ENCODE data around the gene PPM1D. TPM values are rescaled to one million over a fixed set of nuclear protein-coding genes. Genes with fewer than 3 reads are reported as not detected.
"Not testable (repeated sequence)": the region's sequence is repeated elsewhere in the genome, so short reads cannot be mapped to it uniquely, and the experiment has no call there.

The PPM1D gene
- total RNA-seq: 10 to 100 TPM; 11.6 to 12.9 TPM

DNA sequence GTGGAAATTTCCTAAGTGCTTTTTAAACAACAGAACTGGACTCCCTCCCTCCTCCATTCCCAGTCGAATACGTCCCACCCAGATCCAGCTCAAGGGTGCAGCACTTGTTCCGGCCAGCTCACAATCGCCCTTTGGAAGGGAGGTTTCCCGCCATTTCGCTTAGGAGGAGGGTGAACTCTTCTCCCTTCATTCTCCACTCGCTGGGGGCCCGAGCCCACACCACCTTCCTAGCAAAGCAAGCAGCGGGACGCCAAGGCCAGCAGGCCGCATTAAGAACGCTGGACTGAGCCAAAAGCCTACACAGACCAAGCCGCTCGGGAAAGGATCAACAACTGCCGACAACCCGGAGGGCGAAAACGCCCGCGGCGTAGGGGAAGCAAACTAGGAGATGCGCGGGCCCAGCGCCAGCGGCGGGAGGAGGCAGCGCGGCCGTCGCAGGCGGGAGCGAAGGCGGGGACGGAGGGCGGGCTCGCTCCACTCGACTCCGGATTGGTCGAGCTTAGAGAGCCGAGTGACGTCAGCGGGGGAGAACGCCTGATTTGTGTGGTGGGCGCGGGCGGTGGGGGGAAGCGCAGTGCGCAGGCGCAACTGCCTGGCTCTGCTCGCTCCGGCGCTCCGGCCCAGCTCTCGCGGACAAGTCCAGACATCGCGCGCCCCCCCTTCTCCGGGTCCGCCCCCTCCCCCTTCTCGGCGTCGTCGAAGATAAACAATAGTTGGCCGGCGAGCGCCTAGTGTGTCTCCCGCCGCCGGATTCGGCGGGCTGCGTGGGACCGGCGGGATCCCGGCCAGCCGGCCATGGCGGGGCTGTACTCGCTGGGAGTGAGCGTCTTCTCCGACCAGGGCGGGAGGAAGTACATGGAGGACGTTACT lies at the start of gene PPM1D:
TSS of gene PPM1D (plus strand) at position 574 of the 870 bp plus-strand sequence. CDS start at position 796, 222 bp downstream.
- Mint-ChIP-seq H3K4me1 (peaks cover 22% of the 10 kb centered on the region), H3K27me3 (no peaks in the 10 kb centered on the region), H3K9me3 (no peaks in the 10 kb centered on the region), H3K27ac (peak within 1 kb of the TSS; percentile 98), H3K4me3 (peak within 1 kb of the TSS; percentile 93), H3K36me3 (peaks cover 4% of the 10 kb centered on the region)
- peak; percentile 99 for DNase-seq

DNA sequence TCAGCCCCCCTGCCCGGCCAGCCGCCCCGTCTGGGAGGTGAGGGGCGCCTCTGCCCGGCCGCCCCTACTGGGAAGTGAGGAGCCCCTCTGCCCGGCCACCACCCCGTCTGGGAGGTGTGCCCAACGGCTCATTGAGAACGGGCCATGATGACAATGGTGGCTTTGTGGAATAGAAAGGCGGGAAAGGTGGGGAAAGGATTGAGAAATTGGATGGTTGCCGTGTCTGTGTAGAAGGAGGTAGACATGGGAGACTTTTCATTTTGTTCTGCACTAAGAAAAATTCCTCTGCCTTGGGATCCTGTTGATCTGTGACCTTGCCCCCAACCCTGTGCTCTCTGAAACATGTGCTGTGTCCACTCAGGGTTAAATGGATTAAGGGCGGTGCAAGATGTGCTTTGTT lies 47.7 kb upstream of the PPM1D start:
- DNase-seq, H3K27ac Mint-ChIP-seq, H3K4me3 Mint-ChIP-seq, H3K27me3 Mint-ChIP-seq, H3K4me1 Mint-ChIP-seq, H3K9me3 Mint-ChIP-seq, H3K36me3 Mint-ChIP-seq: not testable (repeated sequence)

DNA sequence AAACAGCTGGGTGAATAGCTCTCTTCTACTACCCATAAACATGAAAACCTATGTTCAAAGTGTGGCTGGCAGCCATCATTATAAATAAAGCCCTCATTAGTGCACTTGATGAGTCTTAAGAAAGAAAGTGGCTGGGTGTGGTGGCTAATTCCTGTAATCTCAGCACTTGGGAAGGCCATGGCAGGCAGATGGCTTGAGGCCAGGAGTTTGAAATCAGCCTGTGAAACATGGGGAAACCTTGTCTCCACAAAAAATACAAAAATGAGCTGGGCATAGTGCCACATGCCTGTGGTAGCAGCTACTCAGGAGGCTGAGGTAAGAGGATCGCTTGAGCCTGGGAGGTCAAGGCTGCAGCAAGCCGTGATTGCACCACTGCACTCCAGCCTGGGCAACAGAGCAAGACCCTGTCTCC lies 45.6 kb upstream of the PPM1D start:
- Mint-ChIP-seq H3K36me3 (peaks cover 2% of the 10 kb centered on the region), H3K27ac (no peak overlapping the region), H3K9me3 (peaks cover 7% of the 10 kb centered on the region)

DNA sequence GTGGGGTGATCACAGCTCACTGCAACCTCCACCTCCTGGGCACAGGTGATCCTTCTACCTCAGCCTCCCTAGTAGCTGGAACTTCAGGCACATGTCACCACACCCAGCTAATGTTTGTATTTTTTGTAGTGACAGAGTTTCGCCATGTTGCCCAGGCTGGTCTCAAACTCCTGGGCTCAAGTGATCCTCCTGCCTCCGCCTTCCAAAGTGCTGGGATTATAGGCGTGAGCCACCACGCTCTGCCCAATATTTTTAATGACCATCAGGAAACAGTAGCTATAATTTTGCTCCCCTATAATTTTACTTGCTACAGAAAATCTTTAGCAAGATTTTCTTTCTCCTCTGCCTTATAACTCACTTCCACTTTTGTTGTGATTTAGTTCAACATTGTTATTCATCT lies 44.2 kb upstream of the PPM1D start:
- Mint-ChIP-seq H3K9me3 (peaks cover 7% of the 10 kb centered on the region), H3K27me3 (no peaks in the 10 kb centered on the region), H3K4me1 (no peaks in the 10 kb centered on the region), H3K4me3 (no peak overlapping the region), H3K27ac (no peak overlapping the region), H3K36me3 (peaks cover 2% of the 10 kb centered on the region)
- no peak for DNase-seq

More for the DNA sequence above, 45.6 kb upstream of the PPM1D start:
- no peaks in the 10 kb centered on the region for H3K4me1 Mint-ChIP-seq
- no peak overlapping the region for H3K4me3 Mint-ChIP-seq
- H3K27me3 Mint-ChIP-seq: no peaks in the 10 kb centered on the region
- DNase-seq: no peak

DNA sequence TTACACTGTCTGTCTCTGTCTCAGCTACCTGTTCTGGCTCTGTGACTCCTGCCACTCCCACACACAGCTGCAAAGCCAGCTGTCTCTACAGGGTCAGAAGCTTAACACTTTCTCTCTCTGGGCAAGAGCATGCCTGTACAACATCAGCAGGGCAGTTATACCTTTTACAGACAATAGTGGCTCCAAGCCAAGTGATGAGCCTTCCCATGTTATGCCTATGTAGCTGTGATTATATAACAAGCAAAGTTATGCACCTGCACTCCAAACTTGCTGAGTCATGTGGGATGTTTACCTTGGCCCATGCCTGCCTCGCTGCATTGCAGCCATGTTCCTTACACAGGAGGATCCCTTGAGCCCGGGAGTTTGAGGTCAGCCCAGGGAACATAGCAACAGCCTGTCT lies 42.2 kb upstream of the PPM1D start:
- Mint-ChIP-seq H3K4me3 (no peak overlapping the region), H3K9me3 (peaks cover 7% of the 10 kb centered on the region), H3K27ac (no peak overlapping the region), H3K36me3 (peaks cover 2% of the 10 kb centered on the region), H3K4me1 (no peaks in the 10 kb centered on the region), H3K27me3 (no peaks in the 10 kb centered on the region)
- no peak for DNase-seq

DNA sequence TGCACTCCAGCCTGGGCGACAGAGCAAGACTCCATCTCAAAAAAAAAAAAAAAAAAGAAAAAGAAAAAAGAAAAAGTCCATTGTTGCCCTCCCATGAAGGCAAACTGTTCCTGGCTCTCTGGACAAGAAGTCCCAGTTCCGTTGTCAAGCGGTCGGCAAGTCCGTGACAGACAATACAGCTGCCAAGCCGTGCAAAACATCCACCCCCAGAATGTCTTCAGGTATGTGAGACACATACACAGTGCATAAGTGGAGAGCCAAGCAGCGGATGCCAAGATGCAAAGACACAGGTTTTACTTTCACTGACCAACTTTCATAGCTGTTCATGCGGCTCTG lies 40.4 kb upstream of the PPM1D start:
- Mint-ChIP-seq H3K9me3 (peaks cover 7% of the 10 kb centered on the region), H3K4me1 (no peaks in the 10 kb centered on the region), H3K4me3 (no peak overlapping the region), H3K27ac (no peak overlapping the region), H3K36me3 (no peaks in the 10 kb centered on the region), H3K27me3 (no peaks in the 10 kb centered on the region)
- no peak for DNase-seq

DNA sequence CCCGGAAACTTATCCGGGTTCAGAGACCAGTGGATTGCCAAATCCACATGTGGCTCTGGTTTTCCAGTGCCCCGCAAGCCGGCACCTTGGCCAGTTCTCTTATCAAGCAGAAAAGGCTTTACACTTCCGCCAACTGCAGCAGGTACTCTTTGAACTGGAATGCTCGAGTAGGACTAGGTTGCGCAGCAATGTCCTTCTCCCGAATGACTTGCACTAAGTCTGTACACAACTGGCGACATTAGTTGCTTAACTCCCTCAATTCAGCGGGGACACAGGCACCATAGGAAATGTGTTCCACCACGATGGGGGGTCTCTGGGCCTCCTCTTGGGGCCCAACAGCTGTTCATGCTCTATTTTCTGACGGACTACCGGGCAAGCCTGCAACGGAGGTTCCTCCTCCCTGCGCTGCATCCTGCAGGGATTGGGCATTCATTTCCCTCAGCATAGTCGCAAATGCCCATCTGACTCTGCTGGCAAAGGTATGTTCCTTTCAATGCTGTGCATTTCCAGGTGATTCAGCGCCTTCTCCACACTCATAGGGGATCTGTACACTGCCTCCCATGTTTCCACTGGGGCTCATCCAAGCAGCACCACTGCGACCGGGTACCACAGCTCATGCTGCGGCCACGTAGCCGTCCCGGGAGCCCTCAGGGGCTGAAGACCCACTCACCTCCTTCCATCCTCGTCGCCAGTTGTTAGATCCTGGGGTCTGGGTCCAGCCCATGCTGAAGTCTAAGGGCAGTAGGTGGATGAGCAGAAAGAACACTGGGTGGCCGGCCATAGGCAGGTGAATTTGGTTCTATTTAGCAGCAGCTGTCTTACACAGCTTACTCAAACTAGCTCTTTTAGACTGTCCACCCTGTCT lies 39.8 kb upstream of the PPM1D start:
- no peaks in the 10 kb centered on the region for H3K4me1 Mint-ChIP-seq
- no peak overlapping the region for H3K4me3 Mint-ChIP-seq
- H3K27me3 Mint-ChIP-seq: no peaks in the 10 kb centered on the region
- H3K9me3 Mint-ChIP-seq: peaks cover 7% of the 10 kb centered on the region
- H3K27ac Mint-ChIP-seq: no peak overlapping the region
- no peak for DNase-seq
- H3K36me3 Mint-ChIP-seq: no peaks in the 10 kb centered on the region

DNA sequence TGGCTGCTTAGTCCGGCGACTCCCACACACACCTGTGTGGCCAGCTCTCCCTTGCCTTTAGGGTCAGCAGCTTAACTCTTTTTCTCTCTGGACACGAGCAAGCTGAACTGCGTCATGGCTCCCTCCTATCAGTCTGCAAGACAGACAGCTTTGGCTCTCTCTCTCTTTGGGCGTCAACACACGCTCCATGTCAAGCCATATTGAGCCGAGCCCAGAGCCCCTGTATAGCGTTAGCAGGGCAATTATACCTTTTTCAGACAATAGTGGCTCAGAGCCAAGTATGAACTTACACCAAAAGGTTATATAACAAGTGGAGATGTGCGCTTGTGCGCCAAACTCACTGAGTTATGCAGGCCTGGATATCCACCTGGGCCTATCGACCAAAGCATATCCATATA lies 39.1 kb upstream of the PPM1D start:
- H3K4me1 Mint-ChIP-seq: no peaks in the 10 kb centered on the region
- no peaks in the 10 kb centered on the region for H3K36me3 Mint-ChIP-seq
- peaks cover 7% of the 10 kb centered on the region for H3K9me3 Mint-ChIP-seq
- H3K27me3 Mint-ChIP-seq: no peaks in the 10 kb centered on the region
- no peak overlapping the region for H3K27ac Mint-ChIP-seq
- H3K4me3 Mint-ChIP-seq: no peak overlapping the region
- no peak for DNase-seq

DNA sequence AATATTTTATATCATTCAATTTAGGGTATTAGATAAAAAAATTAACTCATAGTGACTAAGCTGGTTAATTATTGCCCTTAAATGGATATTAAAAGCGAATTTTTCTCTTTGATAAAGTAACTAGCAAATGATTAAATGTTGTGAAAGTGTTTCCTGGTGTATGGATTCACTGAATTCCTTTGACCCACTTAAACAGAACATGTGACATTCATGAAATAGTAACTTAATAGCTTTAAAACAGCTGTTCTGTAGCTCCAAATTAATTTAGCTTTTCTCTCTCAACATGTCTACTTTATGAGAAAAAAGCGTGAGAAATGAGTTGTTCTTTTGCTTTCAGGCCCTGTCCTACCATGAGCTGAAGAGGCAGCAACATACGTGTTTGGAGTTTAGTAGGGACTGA lies 37.6 kb upstream of the PPM1D start:
- Mint-ChIP-seq H3K36me3 (no peaks in the 10 kb centered on the region), H3K27me3 (no peaks in the 10 kb centered on the region), H3K27ac (no peak overlapping the region), H3K4me1 (no peaks in the 10 kb centered on the region), H3K9me3 (peaks cover 3% of the 10 kb centered on the region), H3K4me3 (no peak overlapping the region)
- DNase-seq: no peak

DNA sequence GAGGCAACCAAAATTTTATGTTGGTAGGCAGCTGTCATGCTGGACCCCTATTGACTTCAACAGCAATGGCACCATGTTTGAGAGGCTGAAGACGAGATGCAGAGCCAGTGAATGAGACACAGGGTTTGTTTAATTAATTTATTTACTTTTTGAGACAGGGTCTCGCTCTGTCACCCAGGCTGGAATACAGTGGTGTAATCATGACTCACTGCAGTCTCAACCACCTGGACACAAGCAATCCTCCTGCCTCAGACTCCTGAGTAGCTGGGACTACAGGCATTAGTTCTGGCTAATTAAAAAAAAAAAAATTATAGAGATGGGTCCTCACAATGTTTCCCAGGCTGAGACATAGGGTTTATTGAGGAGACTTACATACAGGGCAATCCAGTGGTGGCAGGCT lies 36.2 kb upstream of the PPM1D start:
- DNase-seq: no peak
- Mint-ChIP-seq H3K9me3 (no peaks in the 10 kb centered on the region), H3K4me3 (no peak overlapping the region)

DNA sequence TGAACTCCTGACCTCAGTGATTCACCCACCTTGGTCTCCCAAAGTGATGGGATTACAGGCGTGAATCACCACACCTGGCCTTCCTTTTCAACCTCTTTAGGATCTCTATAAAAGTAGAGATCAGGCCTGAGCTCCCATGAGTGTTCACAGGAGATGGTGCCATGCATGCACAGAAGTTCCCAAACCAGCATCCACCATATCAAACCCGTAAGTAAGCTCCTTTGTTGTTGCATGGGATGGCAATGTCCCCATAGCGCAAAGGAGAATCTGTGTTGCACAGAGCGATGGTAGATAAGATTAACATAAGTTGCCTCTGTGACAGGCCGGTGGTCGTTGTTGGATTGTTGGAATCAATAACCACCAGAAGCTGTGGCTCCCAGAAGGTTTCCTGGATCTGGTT lies 34.8 kb upstream of the PPM1D start:
- H3K27me3 Mint-ChIP-seq: no peaks in the 10 kb centered on the region
- H3K36me3 Mint-ChIP-seq: no peaks in the 10 kb centered on the region
- H3K4me3 Mint-ChIP-seq: no peak overlapping the region
- no peak overlapping the region for H3K27ac Mint-ChIP-seq
- no peaks in the 10 kb centered on the region for H3K4me1 Mint-ChIP-seq
- DNase-seq: no peak
- no peaks in the 10 kb centered on the region for H3K9me3 Mint-ChIP-seq

More for the DNA sequence above, 36.2 kb upstream of the PPM1D start:
- Mint-ChIP-seq H3K27me3 (no peaks in the 10 kb centered on the region), H3K4me1 (no peaks in the 10 kb centered on the region), H3K36me3 (no peaks in the 10 kb centered on the region), H3K27ac (no peak overlapping the region)

DNA sequence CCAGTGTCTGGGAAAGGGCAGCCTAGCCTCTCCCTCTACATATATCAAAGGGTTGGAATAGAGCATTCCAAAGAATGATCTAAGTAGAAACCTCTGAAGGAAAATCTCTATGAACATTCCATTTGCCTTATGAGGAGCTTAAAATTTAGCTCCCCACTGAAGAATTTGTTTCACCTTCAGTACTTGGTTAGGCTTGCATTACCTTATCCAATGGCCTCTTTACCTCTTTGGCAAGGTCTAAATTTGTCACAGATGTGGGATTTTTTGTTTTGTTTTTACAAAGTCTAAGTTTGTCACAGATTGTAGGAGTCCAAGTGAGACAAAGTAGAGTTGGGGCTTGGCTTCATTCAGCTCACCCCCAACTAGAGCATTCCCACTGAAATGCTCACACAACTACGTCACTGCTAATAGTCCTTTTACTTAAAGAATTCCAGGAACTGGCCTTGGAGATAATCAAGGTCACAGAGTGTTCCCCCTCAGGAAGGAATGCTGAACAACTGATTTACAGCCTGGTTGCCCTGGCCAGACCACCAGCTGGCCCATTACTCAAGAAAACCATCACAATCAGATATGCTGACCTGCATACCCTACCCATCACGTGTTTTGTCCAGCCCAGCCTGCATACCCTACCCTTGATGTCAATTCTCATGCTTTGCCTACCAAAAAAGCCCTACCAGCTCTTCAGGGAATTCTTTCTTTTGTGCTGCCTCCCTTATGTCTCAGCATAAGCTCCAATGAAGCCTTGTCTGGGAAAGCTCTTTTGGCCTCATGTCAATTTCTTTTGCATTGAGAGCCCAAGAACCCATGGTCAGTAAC lies 26.5 kb upstream of the PPM1D start:
- Mint-ChIP-seq H3K4me3 (no peak overlapping the region), H3K4me1 (peaks cover 9% of the 10 kb centered on the region), H3K9me3 (no peaks in the 10 kb centered on the region), H3K36me3 (no peaks in the 10 kb centered on the region), H3K27ac (no peak overlapping the region), H3K27me3 (peaks cover 11% of the 10 kb centered on the region)
- no peak for DNase-seq

DNA sequence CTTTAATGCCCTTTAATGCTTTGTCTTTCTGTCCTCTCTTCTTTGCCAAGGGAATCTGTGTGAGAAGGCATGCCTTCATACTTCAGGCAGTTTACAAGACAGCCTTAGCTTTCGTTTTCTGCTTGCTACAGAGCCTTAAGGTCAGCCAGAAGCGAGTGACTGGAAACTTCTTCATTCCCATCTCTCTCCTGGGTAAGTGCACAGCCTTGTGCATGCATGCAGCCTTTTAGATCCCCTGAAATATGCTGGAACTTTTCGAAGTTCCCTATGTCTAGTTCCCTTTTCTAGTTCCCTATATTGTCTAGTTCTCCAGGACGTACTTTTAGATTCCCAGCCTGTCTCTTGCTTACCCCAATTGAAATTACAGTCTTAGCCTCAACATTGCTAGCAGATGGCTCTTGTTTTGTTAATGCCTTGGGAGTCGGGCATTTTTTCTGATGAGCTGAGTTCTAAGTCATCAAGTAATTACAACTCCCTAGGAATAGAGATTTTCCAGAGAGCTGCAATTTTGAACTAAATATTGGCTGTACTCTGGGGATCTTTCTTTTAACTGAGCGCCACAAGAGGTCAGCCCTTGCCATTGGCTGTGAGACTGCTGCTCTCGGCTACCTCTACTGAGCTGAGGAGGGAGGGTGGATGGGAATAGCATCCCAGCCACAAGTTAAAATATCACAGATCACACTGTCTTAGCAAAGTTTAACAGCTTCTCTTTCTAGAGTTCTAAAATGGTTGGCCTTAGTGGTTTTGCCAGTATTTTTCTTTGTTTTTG lies 22.7 kb upstream of the PPM1D start:
- H3K4me1 Mint-ChIP-seq: peaks cover 9% of the 10 kb centered on the region
- peak overlapping the region; percentile 10 for H3K27ac Mint-ChIP-seq
- no peaks in the 10 kb centered on the region for H3K36me3 Mint-ChIP-seq
- DNase-seq: no peak
- H3K27me3 Mint-ChIP-seq: no peaks in the 10 kb centered on the region
- peak overlapping the region; percentile 64 for H3K4me3 Mint-ChIP-seq
- no peaks in the 10 kb centered on the region for H3K9me3 Mint-ChIP-seq

DNA sequence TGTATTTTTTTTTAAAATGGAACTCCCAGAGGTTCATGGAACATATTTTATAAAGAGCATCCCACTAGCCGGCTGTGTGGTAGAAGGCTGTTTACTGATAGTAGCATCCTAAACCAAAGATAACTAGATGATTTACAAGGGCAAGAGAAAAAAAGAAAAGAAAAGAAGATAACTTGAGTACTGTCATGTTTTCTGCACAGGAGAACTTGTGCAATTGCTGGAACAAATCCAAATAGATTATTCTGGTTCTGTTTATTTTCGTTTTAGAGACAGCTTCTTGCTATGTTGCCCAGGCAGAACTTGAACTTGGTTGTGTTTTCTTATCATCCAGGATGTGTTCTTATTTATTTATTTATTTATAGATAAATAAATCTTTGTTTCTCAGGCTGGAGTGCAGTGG lies 20.9 kb upstream of the PPM1D start:
- H3K4me1 Mint-ChIP-seq: peaks cover 9% of the 10 kb centered on the region
- H3K27ac Mint-ChIP-seq: no peak overlapping the region
- no peak for DNase-seq
- H3K27me3 Mint-ChIP-seq: no peaks in the 10 kb centered on the region
- no peaks in the 10 kb centered on the region for H3K9me3 Mint-ChIP-seq
- no peaks in the 10 kb centered on the region for H3K36me3 Mint-ChIP-seq
- H3K4me3 Mint-ChIP-seq: no peak overlapping the region

All from activated naive CD8-positive, alpha-beta T cell treated with anti-CD3 and anti-CD28 coated beads for 36 hours (primary cell).